NCI-H748 treated with DMSO at 0.1 percent for 48 hours (cell line): ENCODE data around the gene ELAVL3.
"Not testable (repeated sequence)": the region's sequence is repeated elsewhere in the genome, so short reads cannot be mapped to it uniquely, and the experiment has no call there.

Source experiments
- DNase-seq: peaks from one replicate; lab custom pipeline; 2025; lab: John Stamatoyannopoulos, UW

The ELAVL3 gene

GRCh38 chr19:11406703-11407236 is 74.1 kb downstream of the ELAVL3 start:
- not testable (repeated sequence) for DNase-seq

GRCh38 chr19:11405846-11406643 is 74.8 kb downstream of the ELAVL3 start:
- no peak for DNase-seq

DNA sequence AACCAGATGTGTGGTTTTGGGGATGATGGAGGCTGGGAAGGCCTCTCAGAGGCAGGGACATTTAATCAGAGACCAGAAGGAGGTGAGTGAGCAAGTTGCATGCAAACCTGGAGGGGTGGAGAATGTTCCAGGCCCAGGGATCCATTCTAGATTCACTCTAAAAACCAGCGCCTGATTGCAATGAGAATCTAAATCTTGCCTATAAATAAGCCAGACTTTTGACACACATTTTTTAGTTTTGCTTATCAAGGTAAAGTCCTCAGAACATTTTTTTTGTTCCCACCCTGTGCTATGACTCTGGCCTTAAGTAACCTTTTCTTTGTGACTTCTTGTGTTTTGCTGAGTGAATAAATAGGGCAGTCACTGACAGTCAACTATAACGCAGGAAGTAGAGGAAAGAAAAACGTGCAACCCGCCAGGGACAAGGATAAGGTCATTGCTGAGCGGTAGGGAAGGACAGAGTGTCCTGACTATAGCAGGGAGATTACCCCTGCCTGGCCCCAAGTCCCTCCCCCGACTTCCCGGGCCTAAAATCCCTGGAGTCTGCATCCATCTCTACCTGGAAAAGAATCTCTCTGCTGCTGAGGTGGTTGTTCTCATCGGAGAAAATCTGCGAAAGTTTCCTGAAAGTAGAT is 76.1 kb downstream of the ELAVL3 start:
- DNase-seq: no peak

DNA sequence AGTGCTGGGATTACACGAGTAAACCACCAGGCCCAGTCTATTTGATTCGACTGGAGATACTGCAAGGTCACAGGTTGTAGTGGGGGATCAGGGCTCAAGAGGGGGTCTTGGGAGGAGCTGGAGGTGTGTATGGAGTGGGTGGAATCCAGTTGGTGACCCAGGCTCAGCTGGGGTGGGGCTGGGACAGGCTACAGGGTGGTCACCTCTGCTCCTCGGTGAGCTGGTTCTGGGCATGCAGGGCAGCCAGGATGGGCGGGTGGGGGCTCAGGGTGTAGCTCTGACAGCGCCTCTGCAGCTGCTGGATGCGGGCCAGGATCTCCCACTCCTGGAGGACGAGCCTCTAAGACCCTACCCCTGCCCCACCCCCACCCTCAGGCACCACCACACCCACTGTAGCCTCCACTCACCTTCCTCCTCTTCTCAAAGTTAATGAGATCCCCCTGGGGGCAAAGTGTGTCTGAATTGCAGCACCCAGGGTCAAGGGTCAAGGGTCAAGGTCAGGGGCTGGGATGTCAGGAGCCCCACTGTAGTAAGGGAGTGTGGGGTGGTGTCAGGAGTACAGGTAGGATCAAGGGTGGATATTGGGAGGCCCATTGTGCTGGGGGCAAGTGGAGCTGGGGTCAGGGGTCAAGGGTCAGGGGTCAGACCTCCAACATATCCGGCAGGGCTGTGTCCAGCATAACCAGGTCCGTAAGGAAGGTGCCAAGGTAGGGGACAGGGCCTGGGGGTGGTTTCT is 78.9 kb downstream of the ELAVL3 start:
- DNase-seq: no peak
